Right renal pelvis (tissue), 4 donors: ENCODE data around the gene PRR5. TPM values are rescaled to one million over a fixed set of nuclear protein-coding genes. Genes with fewer than 3 reads are reported as not detected.

Source experiments
- DNase-seq, 4 donors: peaks; one replicate each; pipeline ENCODE4 v3.0.0-alpha.2; 2013; ENCODE audit warnings: low read depth in 4 of 4, low spot score in 3 of 4, missing footprints in 1 of 4
- polyA plus RNA-seq, 4 donors: library from polyadenylated mRNA; unstranded; fragments of 120-200 nt; gene quantifications; one replicate each; pipeline ENCODE4 v1.2.1, GENCODE V29; 2013; ENCODE audit not compliant: insufficient read length in 4 of 4

PRR5 gene
- polyA plus RNA-seq, 4 donors, result 24.7 to 32.3 (median 29.9) TPM

DNA sequence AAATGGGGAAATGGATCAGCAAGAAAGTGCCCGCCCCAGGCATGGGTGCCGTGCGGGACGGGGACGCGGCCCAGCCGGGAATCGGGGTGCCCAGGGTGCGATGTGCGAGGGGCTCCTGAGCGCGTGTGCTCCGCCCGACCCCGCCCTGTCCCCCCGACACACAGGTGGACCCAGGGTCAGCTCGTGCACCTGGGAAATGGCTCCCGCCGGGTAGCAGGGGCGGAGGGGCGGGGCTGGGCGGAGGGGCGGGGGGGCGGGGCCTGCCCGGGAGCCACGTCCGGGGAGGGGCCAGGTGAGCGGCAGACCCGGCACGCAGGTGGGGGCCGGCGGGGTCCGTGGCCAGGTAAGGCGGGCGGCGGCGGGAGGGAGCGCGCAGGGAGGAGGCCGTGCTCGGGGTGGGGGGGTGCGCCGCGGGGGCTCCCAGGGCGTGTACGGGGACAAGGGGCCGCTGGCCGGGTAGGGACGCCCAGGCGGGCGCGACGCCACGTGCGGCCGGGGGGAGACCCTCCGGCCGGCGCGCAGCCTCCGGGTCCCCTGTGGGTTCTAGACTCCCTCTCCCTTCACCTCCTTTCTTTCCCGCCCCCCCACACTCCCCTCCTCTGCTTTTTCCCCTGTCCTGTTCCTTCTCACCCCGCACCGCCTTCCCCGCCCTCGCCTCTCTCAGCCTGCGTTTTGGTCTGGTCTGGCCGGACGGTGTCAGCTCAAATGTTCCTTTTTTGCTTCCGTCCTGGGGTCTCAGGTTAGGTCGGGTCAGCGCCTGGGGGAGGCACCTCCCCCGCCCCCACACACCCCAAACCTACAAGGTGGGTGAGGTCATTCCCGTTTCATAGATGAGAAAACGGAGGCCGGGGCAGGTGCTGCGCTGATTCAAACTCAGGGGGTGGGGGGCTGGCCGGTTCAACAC, 50.5 kb downstream of the PRR5 start, which contains the start of gene ARHGAP8:
Gene ARHGAP8, plus strand, starts transcription at position 291 of the 904 bp plus-strand sequence. CDS start 33,953 bp downstream, outside the sequence.
- no peak for DNase-seq

DNA sequence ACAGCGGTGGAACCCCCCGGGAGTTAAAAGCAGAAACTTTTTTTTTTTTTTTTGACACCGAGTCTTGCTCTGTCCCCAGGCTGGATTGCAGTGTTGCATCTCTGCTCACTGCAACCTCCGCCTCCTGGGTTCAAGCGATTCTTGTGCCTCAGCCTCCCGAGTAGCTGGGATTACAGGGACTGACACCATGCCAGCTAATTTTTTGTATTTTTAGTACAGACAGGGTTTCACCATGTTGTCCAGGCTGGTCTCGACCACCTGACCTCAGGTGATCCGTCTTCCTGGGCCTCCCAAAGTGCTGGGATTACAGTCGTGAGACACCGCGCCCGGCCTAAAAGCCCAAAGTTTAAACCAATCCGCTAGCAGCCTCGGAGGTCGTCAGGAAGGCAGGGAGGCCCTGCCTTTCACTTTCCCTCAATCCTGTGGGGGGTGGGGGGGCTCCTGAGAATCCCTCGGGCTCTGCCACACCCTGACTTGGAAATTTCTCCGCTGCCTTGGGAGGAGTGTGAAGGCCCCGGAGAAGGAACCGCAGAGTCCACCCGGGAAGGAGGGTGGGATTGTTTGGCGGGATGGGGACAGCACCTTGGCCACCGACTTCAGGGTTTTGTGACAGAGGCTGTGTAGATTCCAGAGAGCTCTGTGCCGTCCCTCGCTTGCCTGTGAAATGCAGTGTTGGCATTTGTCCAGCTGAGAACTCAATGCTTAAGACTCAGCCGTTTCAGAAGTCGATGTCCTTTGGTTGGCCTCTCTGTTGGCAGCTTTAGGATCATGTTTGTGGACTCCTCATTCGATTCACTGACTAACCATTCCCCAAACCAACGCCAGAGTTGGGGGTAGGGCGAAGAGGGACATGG, 51.4 kb downstream of the PRR5 start:
- DNase-seq, result no peak

DNA sequence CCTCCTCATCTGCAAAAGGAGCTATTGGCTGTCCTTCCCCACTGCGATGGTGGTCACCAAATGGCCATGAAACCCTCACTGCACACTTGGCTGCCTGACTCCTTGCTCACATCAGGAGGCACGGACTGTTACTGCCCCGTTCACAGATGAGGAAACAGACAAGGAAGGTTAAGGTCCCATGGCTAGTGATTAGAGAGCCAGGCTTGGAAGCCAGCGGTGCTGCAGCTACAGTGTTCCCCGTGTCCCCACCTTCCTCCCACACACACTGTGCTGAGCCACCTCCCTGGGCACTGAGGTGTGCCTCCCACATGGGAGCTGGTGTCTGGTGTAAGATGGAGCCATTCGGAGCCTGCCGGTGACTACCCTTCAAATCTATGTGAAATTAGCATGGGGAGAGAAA, 53.0 kb downstream of the PRR5 start:
- DNase-seq, result no peak

DNA sequence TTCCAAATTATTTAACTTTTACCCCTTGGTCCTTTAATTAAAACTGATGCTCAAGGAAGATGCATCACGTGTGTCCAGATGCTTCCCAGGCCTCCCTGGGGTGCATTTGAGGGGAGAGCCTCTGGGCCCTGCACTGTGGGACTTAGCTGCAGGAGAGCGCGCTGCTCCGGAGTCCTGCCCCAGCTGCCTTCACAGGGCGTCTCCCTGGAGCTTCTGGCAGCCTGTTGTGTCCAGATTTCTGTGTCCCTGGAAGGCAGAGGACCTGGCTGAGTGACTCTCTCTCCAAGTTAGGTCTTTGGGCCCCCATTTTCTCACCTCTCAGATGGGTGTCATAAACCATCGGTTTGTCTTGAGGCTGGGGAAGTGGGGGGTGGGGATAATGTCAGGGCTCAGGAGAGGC, 53.4 kb downstream of the PRR5 start:
- no peak for DNase-seq

DNA sequence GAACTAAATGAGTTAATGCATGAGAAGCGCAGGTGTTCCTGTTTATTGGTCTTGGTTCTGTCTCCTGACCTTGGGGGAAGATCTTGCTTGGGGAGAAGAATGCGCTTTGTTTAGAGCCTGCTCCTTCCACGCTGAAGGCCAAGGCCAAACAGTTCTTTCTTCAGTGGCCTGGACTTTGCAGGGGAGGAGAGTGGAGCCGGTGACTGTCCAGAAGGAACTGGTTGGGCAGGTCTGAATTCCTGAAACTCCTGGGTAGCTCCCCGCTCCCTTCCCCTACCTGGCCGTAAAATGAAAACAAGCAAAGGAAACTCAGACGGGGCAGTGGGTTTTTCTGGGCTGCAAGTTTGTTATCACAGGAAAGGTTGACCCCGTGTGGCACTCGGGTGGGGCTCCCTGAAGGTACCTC, 54.0 kb downstream of the PRR5 start:
- DNase-seq, result no peak

DNA sequence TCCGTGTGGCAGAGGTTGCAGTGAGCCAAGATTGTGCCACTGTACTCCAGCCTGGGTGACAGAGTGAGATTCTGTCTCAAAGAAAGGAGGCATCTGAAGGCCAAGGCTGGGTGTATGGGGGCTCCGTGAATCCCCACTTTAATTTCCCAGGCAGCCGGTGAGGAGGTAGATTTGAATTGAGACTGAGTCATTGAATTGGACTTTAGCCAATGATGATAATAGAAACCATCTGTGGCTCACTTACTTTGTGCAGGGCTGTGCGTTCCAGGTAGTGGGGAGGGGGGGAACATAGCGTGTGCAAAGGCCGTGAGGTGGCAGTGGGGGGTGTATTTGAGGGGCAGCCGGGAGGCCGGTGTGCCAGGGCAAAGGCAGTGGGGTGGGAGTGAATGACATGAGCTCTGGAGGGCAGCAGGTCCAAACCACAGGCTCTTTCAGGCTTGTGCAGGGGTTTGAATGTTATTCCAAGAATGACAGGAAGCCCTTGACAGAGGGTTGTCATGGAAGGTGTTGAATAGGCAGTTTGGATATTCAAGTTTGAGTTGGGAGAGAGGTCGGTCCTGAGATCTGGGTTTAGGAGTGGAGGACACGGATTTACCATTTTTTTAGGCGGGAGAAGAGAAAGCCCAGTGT, 56.5 kb downstream of the PRR5 start:
- DNase-seq, result no peak

DNA sequence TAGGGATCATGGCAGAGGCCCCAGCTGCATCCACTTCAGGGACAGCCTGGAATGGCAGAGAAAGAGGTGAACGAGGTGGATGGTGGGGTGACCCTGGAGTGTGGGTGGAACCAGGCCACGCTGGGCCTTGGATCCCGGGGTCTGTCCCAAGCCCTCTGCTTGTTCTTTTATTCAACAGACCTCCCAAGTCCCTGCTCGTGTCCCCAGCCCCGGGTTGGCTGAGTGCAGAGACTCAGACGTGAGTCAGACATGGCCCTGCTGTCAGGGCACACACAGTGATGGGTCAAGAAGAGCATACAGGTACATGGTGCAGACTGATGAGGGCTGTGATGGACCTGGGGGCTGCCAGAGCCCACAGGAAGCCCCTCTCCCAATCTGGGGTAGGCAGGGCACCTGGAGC, 57.0 kb downstream of the PRR5 start:
- no peak for DNase-seq

DNA sequence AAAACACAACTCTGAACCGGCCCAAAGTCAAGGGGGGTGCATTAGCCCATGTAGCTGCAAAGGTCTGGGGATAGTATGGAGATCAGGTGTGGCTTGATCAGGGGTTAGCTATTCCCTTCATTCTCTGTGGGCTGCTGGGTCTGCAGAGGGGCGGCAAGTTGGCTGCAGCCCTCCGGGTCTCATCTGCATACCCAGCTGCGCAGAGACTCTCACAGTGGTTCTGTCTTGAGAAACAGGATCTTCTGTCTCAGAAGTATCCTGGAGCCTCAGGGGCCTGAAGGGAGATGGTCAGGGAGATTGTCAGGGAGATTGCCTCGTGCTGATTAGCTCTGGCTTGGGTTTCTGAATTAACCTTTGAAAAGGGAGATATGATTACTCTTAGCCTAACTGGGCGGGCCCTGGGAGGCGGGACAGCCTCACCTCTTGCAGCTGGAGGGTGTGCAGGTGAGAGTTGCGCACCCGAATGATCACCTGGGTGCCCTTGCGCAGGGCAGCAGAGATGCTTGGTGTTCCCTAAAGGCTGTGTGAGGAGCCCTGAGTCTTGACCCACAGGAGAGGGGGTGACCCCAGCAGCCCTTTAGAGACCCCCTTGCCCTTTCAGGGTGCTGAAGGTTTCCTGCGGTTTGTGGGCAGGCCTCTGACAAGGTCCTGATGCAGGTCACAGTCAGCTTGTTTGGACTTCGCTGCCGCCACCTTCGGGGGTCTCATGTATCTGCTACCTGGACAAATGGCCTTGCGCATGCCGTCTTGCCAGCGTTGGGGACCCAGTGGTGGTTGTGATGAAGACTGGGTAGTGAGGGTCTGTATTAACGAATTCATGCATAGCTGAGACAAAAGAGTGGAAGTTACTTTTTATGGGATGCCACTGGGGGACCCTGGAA, 57.7 kb downstream of the PRR5 start:
- no peak for DNase-seq

DNA sequence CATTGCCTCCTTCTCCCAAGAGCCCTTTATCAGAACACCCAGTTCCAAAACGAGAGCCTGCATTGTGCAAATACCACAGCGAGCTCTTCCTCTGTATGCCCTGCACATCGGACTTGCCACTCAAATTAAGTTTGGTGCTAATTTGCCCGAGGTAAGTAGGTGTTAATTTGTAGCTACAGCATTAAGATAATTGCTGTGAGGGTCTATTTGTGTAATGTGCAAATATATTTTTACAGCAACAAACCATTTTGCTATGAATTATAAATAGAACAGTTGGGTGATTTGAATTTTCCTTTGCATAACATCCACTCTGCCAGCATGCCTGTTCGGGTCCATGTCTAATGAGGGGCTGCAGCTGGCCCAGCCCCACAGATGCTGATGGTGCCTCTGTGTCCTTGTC, 58.5 kb downstream of the PRR5 start:
- DNase-seq, result no peak

DNA sequence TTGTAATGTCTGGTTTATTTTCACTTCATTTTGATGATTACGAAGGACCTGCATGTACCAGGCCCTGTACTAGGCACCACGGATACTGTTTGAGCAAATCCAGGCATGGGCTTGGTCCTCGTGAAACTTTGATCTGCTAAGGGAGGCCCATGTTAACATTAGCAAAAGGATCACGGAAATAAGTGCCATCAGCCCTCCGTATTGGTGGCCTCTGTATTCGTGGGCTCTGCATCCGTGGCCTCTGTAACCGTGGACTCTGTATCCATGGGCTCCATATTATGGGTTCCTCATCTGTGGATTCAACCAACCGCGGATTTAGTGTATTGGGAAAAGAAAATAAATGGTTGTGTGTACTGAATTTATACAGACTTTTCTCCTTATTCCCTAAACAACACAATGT, 59.0 kb downstream of the PRR5 start:
- DNase-seq, result no peak

DNA sequence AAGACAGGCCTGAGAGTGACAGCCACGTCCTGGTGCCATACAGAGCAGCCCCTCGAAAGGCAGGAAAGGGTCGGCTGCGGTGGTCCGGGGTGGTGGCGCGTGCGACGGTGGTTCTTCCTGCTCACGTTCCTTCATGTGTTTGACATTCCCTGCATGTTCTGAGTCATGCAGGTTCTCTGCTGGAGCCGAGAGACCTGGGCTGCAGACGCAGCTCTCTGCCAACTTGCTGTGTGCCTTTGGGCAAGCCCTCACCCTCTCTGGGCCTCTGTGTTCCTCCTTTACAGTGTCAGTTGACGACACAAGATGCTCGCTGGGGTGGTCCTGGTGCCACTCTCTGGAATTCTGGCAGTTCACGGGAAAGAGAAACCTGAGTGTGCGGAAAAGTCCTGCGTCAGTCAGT, 62.4 kb downstream of the PRR5 start:
- no peak for DNase-seq

DNA sequence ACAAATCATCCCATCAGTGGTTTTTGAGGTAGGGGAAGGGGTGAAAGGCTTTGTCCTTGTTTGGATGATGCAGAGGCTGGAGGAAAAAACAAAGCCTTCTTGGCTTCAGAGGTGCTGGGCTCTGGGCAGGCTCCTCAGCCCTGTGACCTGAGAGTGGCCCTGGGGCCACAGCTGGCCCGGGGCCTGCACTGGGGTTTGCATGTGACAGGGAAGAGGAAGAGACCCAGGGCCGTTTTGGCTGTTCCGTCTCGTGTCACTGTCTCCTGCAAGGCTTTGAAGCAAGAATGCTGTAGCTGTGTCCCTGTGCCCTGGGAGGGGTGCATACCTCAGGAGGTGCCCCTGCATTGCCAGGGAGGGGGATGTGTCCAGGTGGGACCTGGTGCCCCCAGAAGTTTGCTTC, 63.0 kb downstream of the PRR5 start:
- DNase-seq, result no peak

DNA sequence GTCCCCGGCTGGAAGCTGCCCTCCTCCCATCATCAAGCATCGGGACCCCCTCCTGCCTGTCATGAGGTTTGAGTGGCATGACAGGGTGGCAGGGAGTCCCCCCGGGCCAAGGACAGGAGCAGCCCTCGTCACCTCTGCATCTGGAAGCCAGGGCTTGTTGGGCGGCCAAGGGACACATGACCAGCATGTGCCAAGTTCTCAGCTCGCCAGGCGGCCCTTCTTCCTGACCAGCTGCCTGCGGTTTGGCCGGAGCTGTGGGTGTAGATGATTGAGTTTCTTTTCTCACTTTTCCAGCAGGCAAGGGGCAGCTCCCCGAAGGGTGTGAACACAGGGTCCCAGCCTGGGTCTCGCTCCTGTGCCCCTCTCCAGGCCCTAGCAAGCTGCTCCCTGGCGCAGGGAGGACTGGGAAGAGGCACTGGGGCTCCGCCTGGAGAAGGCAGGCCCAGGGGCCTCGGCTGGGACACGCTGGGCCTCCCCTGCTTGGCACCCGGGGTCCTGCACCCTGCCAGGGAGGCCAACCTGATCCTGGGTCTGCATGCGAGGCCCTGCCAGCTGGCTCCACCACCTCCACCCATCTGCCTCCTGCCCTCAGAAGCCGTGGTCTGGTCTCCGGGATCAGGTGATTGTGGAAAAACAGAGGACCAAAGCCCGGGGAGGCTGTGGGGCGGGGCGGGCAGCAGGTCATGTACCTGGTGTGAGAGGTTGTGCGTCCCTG, 63.7 kb downstream of the PRR5 start:
- no peak for DNase-seq

DNA sequence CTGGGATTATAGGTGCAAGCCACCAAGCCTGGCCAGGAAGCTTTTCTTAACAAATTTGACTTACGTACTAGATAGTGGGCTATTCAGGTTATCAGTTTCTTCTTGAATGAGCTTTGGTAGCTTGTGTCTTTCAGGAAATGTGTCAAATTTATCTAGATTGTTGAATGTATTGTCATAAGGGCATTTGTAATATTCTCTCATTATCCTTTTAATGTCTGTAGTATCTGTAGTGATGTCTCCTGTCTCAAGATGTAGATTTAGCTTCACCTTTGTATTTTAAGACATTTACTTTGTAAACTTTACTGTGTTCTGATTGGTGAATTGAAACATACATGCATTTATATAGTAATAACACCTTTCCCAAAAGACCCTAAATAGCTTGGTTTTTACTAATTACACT, 71.1 kb downstream of the PRR5 start:
- DNase-seq, result no peak

DNA sequence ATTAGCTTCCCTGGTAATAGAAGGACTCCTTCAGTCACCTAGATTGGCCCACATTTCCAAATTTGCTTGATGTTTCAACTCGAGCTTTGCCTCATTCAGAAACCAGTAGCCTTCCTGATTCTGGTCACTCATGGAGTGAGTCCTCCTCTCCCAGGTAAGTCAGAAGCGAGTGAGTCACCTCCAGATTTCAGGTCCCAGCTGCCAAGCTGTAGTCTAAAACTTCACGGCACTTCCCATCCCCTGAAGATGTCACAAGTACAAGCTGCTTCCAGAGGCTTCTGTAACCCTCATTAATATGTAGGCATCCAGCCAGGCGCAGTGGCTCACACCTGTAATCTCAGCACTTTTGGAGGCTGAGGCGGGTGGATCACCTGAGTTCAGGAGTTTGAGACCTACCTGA, 73.9 kb downstream of the PRR5 start:
- no peak for DNase-seq

DNA sequence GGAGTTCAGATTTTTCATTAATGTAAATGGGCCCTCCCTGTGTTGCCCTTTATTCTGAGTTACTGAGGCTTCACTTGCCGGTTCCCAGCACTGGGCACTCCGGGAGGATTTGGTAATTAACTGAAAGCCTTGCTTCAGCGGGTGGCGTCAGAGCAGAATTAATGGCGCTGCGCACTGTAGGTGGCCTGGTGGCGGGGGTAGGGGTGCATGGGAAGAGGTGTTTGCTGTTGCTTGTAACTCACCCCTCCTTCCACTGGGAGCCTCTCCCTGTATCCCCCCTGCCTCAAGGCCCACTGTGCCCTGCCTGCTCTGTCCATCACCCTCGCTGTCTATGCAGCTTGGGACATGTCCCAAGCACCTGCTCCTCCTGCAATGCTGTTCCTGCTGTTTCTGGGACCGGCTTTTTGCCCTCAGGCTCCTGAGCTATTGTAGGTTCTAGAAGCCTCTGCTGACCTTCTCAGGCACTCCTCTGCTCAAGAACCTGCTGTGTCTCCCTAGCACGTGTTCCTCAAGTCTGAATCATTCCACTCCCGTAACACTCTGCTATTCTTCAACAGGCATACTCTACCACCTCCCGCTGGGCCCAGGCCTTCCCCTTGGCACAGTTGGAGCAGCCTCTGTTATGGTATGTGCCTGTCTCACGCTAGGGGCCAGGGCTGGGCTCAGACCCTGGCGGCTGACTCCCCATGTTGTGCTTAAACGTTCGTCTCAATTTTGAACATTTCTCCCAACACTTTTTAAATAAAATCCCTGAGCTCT, 74.8 kb downstream of the PRR5 start:
- DNase-seq, result no peak

DNA sequence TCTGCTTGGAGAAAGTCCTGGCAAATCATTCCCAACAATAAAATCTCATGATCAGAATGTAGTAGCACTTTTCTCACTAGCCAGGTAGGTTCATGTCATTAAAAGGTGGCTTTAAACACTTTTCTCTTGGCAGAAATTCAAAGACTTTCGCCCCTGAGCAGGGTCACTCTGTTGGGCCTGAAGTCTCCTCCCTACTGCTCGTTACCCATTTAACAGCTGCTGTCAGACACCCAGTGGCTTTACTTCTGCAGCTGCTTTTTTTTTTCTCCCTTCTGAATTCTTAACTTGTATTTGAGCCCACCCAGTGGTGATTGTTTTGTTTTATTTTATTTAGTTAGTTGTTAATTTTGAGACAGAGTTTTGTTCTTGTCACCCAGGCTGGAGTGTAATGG, 75.4 kb downstream of the PRR5 start:
- no peak for DNase-seq

DNA sequence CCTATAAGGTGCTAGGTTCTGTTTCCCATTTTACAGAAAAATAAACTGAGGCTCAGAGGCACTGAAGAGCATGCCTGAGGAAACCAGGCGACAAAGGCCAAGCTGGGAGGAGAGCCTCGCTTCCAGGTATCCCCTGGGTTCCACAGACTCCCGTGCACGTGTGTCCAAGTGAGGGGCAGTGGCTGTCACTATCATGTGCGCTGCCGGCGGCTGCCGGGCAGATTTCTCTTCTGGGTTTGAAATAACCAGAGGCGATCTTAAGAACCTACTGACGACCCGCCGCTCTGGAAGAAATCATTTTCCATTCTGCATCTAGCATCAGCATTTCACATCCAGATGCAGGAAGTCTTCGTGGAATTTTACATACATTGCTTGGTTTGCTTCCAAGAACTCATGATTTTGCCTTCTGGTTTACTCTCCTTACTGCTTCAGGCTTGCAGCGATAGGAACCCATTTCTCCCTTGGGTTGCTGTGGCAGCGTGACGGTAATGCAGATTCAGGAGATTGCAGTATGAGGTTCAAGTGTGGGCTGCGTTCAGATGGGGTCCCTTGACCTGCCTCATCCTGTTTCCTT, 79.0 kb downstream of the PRR5 start:
- DNase-seq, result no peak
